PC-3 (cell line): Measurements from ENCODE around the gene FANCE.
"Not testable (repeated sequence)": the region's sequence is repeated elsewhere in the genome, so short reads cannot be mapped to it uniquely, and the experiment has no call there.

Experiments used
- CTCF ChIP-seq: fragments of 300-600 bp; sonication (generic); conservative IDR thresholded peaks from 2 replicates; pipeline ENCODE4 v1.5.1; 2017; ENCODE audit warnings: antibody characterized with exemption, low read depth, mild to moderate bottlenecking, low read length
- EZH2phosphoT487 ChIP-seq: fragments of 300-600 bp; sonication (generic); IDR thresholded peaks from 2 replicates; pipeline ENCODE4 v1.6.1; 2018; ENCODE audit warnings: mild to moderate bottlenecking, antibody characterized with exemption, low read length, borderline replicate concordance

- not testable (repeated sequence) for TF ChIP-seq CTCF, EZH2phosphoT487
These were observed 19.4 kb upstream of the FANCE start for GRCh38 chr6:35432702-35433101.
